ENCODE data around the gene COL23A1. TPM values are rescaled to one million over a fixed set of nuclear protein-coding genes. Genes with fewer than 3 reads are reported as not detected.

Gene COL23A1
- total and polyA plus RNA-seq, 2 of the 8 experiments (the other 6 are each of a cell fraction or from before 2014, with no cell fraction given): 3.1 to 4.7 TPM

DNA sequence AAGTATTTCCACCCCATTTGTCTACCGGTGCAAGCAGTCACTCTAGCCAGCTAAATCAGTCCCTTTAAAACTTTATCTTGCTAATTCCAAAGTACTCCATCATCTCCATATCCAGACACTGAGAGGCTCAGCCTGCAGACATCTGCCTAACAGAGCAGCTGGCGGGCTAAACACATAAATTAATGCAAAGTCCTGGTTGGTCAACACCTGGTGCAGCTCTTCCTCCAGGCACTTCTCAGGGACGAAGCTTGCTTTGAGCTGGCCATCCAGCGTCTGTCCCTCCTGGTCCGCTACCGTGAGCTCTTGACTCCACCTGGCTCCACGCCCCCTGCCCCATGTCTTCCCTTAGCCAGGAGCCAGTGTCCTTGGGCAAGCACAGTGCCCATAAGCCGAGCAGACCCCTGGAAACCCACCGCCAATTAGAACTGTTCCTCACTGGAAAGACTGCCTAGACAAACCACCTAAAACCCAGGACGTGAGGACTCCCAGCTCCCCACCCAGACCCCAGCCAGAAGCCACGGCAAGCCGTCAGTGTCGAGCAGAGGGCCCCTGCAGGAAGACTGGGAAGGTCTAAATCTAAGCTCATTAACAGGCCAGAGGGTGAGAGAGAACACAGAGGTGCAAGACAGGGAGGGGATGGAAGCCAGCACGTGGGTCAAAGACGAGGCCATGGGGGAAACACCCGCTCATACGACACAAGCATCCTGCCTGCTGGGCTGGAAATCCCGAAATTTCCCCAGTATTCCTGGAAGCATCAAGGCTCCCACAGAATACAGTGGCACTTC lies 120.0 kb downstream of the COL23A1 start:
- Histone ChIP-seq H4K8ac (ENCODE audit: extremely low read depth, insufficient read depth, low read length) (no peak overlapping the region), H2BK120ac (replicated peaks; ENCODE audit: low read depth, low read length) (no peak overlapping the region), H3K4ac (replicated peaks; ENCODE audit: insufficient read length, low read depth, low read length) (no peak overlapping the region), H3K23me2 (ENCODE audit: low read depth, low read length) (no peaks in the 10 kb centered on the region; the same call in 1 of the 2 replicates), H3K14ac (ENCODE audit: insufficient read length) (no peak overlapping the region), H3K27me3 (replicated peaks in 1 of 4; ENCODE audit: control insufficient read depth in 3 of 4, extremely low read depth in 1 of 4, insufficient read depth in 3 of 4, low read length in 3 of 4) (no peaks in the 10 kb centered on the region), H3K9me3 (ENCODE audit: insufficient read depth in 2 of 2, low read depth in 1 of 2, low read length in 1 of 2) (no peaks in the 10 kb centered on the region), H3K79me2 (ENCODE audit: control insufficient read depth in 1 of 2, insufficient read depth in 2 of 2, low read length in 2 of 2) (no peaks in the 10 kb centered on the region), H2AK5ac (ENCODE audit: low read depth, low read length) (no peak overlapping the region), H3K36me3 (ENCODE audit: control insufficient read depth in 2 of 4, insufficient read depth in 4 of 4, low read length in 3 of 4) (no peaks in the 10 kb centered on the region), H2BK5ac (ENCODE audit: low read depth, low read length) (no peak overlapping the region), H3K9ac (replicated peaks in 1 of 4; ENCODE audit: extremely low read depth in 1 of 4, low read depth in 3 of 4, low read length in 3 of 4) (no peak overlapping the region), H3K23ac (ENCODE audit: insufficient read length) (no peak overlapping the region), H3K4me1 (replicated peaks in 1 of 4; ENCODE audit: control insufficient read depth in 3 of 4, insufficient read depth in 4 of 4, low read length in 3 of 4) (no peaks in the 10 kb centered on the region; a peak in 1 of 7 replicates), H2BK20ac (ENCODE audit: low read length) (no peak overlapping the region), H3K18ac (ENCODE audit: extremely low read depth, low read length) (no peak overlapping the region; the same call in 1 of the 2 replicates), H3K79me1 (ENCODE audit: low read depth, low read length) (no peaks in the 10 kb centered on the region), H2BK12ac (ENCODE audit: low read depth, low read length) (no peak overlapping the region), H3K4me3 (ENCODE audit: extremely low read depth in 1 of 4, insufficient read depth in 2 of 4, low read depth in 3 of 4, low read length in 4 of 4) (no peak overlapping the region), H4K20me1 (replicated peaks in 1 of 2; ENCODE audit: control insufficient read depth in 1 of 2, insufficient read depth in 2 of 2, low read length in 2 of 2) (no peaks in the 10 kb centered on the region), H3K4me2 (ENCODE audit: insufficient read depth in 1 of 2, low read depth in 2 of 2, low read length in 2 of 2) (no peak overlapping the region), H4K5ac (ENCODE audit: insufficient read length, low read depth, low read length) (no peak overlapping the region), H4K91ac (replicated peaks; ENCODE audit: insufficient read length, low read length) (no peak overlapping the region), H3K27ac (ENCODE audit: low read depth, low read length) (no peak overlapping the region), H3K56ac (replicated peaks; ENCODE audit: insufficient read length, low read depth, low read length) (no peak overlapping the region), H2AFZ (ENCODE audit: low read length) (no peak overlapping the region), H2BK15ac (ENCODE audit: low read length) (no peak overlapping the region)
- no peak for DNase-seq (ENCODE audit: low read depth in 1 of 2, low spot score in 2 of 2)
- 84% methylated on average over 18 of the region's 18 CpGs; no CpG with 5 or more reads in 1 of the 2 experiments for WGBS, 2 experiments (ENCODE audit: extremely low coverage in 1 of 2, insufficient coverage in 1 of 2, insufficient read length in 1 of 2, insufficient replicate concordance in 2 of 2, low coverage in 1 of 2, low lambda C conversion rate in 2 of 2, missing lambda C conversion rate in 1 of 2)
- ChIA-PET CTCF (ENCODE audit: partially characterized antibody) (interaction anchor here (0.8 to 7.3 kb wide), 12 partner anchors 8 to 192 kb away, joined by 3 to 80 read pairs (median 3); partner anchors contain the start of gene COL23A1), POLR2A (ENCODE audit: partially characterized antibody) (no interaction called here)
- no peak for FAIRE-seq
- no peak for TF ChIP-seq SUZ12 (IDR thresholded peaks at IDR 0.05; ENCODE audit: low read length)
- TF ChIP-seq ZNF274 (IDR thresholded peaks at IDR 0.05; ENCODE audit: borderline replicate concordance, extremely low read depth, low read length): no peak
- no peak for TF ChIP-seq TCF12 (IDR thresholded peaks at IDR 0.05; ENCODE audit: low read depth, low read length)
- TF ChIP-seq NANOG (IDR thresholded peaks at IDR 0.05; ENCODE audit: insufficient read depth, low read depth, low read length, poor library complexity, severe bottlenecking): no peak
- no peak for TF ChIP-seq BACH1 (IDR thresholded peaks at IDR 0.05; ENCODE audit: low read length)
- no peak for TF ChIP-seq BRCA1 (IDR thresholded peaks at IDR 0.05; ENCODE audit: low read depth, low read length)
- TF ChIP-seq TBP (IDR thresholded peaks at IDR 0.05; ENCODE audit: low read depth, low read length): no peak
- no peak for TF ChIP-seq SAP30 (IDR thresholded peaks at IDR 0.05; ENCODE audit: insufficient read depth, insufficient replicate concordance, low read length)
- TF ChIP-seq CEBPB (IDR thresholded peaks at IDR 0.05; ENCODE audit: low read depth, low read length): no peak
- no peak for TF ChIP-seq JUN (IDR thresholded peaks at IDR 0.05; ENCODE audit: low read depth, low read length)
- no peak for TF ChIP-seq SIRT6 (IDR thresholded peaks at IDR 0.05; ENCODE audit: low read length)

Data from H1 (cell line).